Measurements from ENCODE around the gene LDB2.

Gene LDB2

GRCh38 chr4:16705341-16705740, 193.1 kb downstream of the LDB2 start:
- TF ChIP-seq CTCF (IDR thresholded peaks at IDR 0.05; ENCODE audit: low read depth, low read length, missing control alignments) = no peak
- DNase-seq (ENCODE audit: low read depth) = no peak
- no peak overlapping the region for H3K4me3 ChIP-seq (ENCODE audit: low read depth, low read length)

- no peak for DNase-seq (ENCODE audit: low read depth)
- no peak overlapping the region for H3K4me3 ChIP-seq (ENCODE audit: low read depth, low read length)
- no peak for TF ChIP-seq CTCF (IDR thresholded peaks at IDR 0.05; ENCODE audit: low read depth, low read length, missing control alignments)
Observed at GRCh38 chr4:16704489-16704888, 194.0 kb downstream of the LDB2 start.

GRCh38 chr4:16695896-16696295, 202.5 kb downstream of the LDB2 start:
- TF ChIP-seq CTCF (IDR thresholded peaks at IDR 0.05; ENCODE audit: low read depth, low read length, missing control alignments) = no peak
- no peak overlapping the region for H3K4me3 ChIP-seq (ENCODE audit: low read depth, low read length)
- no peak for DNase-seq (ENCODE audit: low read depth)

- no peak for DNase-seq (ENCODE audit: low read depth)
- no peak overlapping the region for H3K4me3 ChIP-seq (ENCODE audit: low read depth, low read length)
- no peak for TF ChIP-seq CTCF (IDR thresholded peaks at IDR 0.05; ENCODE audit: low read depth, low read length, missing control alignments)
Observed at GRCh38 chr4:16694884-16695276, 203.6 kb downstream of the LDB2 start.

- no peak for DNase-seq (ENCODE audit: low read depth)
- no peak overlapping the region for H3K4me3 ChIP-seq (ENCODE audit: low read depth, low read length)
- TF ChIP-seq CTCF (IDR thresholded peaks at IDR 0.05; ENCODE audit: low read depth, low read length, missing control alignments) = no peak
Observed at GRCh38 chr4:16694173-16694883, 204.1 kb downstream of the LDB2 start.

GRCh38 chr4:16693641-16694040, 204.8 kb downstream of the LDB2 start:
- no peak overlapping the region for H3K4me3 ChIP-seq (ENCODE audit: low read depth, low read length)
- no peak for DNase-seq (ENCODE audit: low read depth)
- no peak for TF ChIP-seq CTCF (IDR thresholded peaks at IDR 0.05; ENCODE audit: low read depth, low read length, missing control alignments)

- H3K4me3 ChIP-seq (ENCODE audit: low read depth, low read length) = no peak overlapping the region
- DNase-seq (ENCODE audit: low read depth) = no peak
- no peak for TF ChIP-seq CTCF (IDR thresholded peaks at IDR 0.05; ENCODE audit: low read depth, low read length, missing control alignments)
Observed at GRCh38 chr4:16692961-16693506, 205.4 kb downstream of the LDB2 start.
